GM19452 (cell line): ENCODE measurements around the gene METTL1.
"Not testable (repeated sequence)": the region's sequence is repeated elsewhere in the genome, so short reads cannot be mapped to it uniquely, and the experiment has no call there.

Experiments
- ATAC-seq: cut with Tn5 transposase; IDR thresholded peaks from one replicate; pipeline ENCODE4 v1.9.1; 2021; ENCODE audit not compliant: unreplicated experiment

Gene METTL1

DNA sequence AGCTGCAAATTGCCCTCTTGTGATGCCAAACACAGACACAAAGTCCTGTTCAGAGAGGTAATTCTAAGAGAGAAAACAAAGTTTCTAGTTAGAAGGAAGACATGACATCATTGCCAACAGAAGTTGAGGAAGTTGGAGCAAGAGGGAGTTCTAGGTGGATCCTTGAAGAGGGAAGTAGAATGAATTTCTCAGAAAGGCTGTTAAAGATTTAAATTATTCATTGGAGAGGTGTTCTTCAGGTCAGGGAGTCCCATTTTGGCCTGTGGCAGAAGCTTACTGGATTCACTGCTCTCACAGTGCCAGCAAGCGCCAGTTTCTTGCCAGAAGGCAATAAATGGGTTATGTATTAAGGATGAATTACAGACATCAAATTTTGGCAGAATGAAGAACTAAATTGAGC, 26.0 kb upstream of the METTL1 start:
- no peak for ATAC-seq

DNA sequence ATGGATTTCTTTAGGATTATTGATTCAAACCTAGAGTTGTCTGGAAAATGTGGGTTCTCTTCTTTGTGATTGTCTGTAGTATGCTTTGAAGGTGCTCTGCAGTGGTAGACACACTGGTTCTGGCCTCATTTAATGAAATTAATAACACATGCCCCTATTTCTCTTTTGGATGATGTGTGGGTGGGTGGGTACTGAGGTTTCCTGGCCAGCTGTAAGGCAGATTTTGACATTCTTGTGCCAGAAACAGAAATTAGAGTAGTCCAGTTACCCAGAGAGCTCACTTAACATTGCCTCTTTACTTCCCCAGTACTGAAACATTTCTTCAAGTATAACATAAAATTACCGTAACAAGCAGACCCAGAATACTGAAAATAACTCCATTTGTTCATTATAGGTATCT, 25.1 kb upstream of the METTL1 start:
- no peak for ATAC-seq

DNA sequence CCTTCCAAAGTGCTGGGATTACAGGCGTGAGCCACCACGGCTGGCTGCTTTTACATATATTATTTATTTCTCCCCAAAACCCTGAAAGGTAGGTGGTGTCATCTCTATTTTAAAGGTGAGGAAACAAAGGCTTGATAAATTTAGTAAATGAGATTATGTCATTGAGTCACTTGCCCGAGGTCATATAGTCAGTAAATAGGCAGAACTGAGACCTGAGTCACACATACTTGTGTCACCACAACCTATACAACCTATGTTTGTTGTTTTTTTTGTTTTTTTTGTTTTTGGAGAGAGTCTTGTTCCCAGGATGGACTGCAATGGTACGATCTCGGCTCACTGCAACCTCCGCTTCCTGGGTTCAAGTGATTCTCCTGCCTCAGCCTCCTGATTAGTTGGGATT, 23.4 kb upstream of the METTL1 start:
- ATAC-seq = no peak

DNA sequence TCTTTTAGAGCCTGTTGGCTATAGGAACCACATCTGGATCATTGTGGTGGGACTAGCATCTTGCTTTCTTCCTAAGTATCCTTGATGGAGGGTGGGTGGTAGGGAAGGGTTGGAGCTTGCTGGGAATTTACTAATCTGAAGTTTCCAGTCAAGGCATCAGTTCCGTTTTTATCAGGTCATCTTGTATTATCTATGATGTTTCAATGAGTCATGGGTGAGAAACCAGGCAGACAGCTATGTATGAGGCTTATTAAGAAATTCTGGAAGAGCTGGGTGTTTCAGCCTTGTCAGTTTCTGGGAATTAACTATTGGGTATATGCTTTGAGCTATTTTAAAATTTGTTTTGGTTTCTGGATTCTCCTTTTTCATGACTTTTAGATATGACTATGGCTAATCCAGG, 22.0 kb upstream of the METTL1 start:
- ATAC-seq = no peak

DNA sequence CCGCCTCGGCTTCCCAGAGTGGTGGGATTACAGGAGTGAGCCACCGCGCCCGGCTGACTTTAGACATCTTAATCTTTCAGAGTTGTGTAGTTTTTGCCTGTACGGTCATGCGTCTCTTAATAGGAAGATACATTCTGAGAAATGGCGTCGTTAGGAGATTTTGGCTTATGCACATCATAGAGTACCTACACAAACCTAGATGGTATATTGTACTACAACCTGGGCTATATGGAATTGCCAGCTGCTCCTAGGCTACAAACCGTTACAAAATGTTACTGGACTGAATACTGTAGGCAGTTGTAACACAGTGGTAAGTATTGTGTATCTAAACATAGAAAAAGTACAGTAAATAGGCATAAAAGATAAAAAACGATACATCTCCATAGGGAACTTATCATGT, 12.0 kb upstream of the METTL1 start:
- no peak for ATAC-seq

- ATAC-seq = no peak
Observed at GRCh38 chr12:57783466-57783801, 11.5 kb upstream of the METTL1 start.

DNA sequence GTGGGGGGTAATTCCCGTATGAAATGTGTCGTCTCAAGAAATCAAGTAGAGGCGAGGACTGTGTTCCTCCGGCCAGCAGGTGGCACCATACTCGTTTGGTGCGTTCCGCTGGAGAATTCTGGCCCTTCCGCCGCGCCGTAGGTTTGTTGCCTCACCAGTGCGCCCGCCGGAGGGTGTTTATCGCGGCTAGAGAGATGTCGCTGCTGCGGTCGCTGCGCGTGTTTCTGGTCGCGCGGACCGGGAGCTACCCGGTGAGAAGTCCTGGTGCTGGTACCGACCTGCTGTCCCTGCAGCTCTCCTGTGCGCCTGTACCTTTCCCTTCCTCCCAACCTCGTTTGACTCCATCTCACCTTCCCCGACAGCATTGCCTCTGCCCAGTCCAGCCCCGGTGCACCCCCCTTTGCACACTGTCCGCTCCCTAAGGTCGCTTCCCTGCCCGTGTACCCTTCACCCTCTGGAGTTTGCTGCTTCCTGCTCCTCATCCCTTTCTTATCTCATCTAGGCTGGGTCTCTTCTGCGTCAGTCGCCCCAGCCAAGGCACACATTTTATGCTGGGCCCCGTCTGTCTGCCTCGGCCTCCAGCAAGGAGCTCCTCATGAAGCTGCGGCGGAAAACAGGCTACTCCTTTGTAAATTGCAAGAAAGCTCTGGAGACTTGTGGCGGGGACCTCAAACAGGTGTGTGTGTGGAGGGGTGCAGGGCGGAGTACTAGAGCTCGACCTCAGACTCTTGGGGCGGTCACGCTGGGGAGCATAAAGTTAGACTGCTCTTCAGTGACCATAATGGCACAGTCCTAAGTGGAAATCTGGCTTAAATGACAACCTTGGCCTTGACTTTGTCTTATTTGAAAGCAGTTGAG, 10.9 kb upstream of the METTL1 start, which contains the start of gene TSFM:
Gene TSFM, plus strand, starts transcription at position 180 of the 858 bp plus-strand sequence. Its CDS starts 15 bp downstream, at position 195.
- ATAC-seq = peak; percentile 82

- ATAC-seq = no peak
Observed at GRCh38 chr12:57782243-57782607, 10.3 kb upstream of the METTL1 start.

- ATAC-seq = no peak
Observed at GRCh38 chr12:57781801-57782200, 9.9 kb upstream of the METTL1 start.

GRCh38 chr12:57781244-57781643, 9.3 kb upstream of the METTL1 start:
- ATAC-seq = no peak

DNA sequence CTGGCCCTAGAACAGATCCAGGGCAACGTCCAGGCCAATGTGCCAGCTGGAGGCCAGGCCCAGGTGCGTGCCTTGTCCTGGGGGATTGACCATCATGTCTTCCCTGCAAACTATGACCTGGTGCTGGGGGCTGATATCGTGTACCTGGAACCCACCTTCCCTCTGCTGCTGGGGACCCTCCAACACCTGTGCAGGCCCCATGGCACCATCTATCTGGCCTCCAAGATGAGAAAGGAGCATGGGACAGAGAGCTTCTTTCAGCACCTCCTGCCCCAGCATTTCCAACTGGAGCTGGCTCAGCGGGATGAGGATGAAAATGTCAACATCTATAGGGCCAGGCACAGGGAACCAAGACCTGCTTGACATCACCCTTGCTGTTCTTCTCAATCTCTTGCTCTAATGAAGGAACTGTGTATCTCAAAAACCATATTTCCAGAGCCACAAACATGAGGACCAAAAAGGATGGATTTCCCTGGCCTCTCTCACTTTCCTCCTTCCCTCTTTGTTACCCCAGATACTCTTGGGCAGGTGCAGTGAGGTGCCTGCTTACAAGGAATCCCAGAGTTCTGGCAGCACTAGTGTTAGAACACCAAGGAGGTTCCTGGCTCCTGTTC, 8.5 kb upstream of the METTL1 start:
- ATAC-seq = no peak

DNA sequence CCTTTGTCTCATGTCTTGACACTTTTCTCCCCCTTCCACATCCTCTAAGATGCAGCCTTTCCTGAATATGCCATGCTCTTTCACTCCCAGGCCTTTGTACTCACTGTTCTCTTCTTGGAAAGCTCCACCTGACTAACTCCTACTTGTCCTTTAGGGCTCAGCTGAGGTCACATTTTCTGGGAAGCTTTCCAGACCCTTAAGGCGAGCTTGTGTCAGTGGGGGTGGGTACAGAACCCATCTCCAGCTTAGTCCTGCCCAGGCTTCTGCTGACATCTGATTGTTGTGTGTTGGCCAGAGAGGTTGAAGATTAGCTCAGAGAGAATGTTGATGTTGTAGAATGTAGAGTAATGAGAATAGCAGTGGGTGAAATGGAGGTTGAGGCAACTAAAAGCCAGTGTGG, 7.8 kb upstream of the METTL1 start:
- ATAC-seq = no peak

DNA sequence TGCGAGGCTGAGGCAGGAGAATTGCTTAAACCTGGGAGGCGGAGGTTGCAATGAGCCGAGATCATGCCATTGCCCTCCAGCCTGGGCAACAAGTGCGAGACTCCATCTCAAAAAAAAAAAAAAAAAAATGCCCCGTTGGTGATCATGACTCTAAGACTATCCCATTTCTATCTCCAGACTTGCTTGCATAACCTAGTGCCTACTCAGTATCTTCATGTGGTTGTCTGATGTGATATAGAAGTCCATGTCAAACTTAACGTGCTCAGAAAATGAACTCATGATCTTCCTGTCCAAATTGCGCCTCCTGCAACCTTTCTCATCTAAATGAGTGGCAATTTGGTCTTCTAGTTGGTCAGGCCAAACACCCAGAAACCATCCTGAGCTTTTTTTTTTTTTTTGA, 6.0 kb upstream of the METTL1 start:
- ATAC-seq = no peak

DNA sequence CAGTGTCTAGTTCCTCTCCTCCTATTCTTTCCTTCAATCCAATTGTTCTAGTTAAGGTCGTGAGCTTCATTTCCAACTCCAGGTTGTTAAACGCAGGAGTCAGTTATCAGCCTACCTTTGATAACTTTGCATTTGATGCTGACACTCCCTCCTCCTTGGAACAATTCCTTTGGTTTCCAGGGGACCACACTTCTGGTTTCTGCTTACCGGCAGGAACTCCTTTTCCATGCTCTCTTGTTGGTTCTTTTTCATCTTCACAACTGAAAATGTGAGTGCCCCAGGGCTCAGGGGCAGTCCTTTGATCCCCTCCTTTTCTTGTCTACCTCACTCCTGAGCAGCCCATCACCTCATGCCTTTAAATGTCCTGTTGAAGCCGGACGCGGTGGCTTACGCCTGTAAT, 5.5 kb upstream of the METTL1 start:
- no peak for ATAC-seq

- ATAC-seq = no peak
Observed at GRCh38 chr12:57776247-57776587, 4.3 kb upstream of the METTL1 start.

- ATAC-seq = no peak
Observed at GRCh38 chr12:57775563-57776246, 3.8 kb upstream of the METTL1 start.

- ATAC-seq = no peak
Observed at GRCh38 chr12:57775044-57775443, 3.1 kb upstream of the METTL1 start.

DNA sequence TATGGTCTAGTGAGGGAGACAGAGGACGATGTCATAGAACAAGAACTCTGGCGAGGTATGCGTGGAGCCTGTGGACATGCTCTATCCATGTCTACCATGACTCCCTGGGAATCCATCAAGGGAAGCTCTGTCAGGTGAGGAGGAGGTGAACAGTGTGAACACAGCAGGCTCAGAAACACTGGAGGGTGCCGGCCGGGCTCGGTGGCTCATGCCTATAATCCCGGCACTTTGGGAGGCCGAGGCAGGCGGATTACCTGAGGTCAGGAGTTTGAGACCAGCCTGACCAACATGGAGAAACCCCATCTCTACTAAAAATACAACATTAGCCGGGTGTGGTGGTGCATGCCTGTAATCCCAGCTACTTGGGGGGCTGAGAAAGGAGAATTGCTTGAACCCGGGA, 2.7 kb upstream of the METTL1 start:
- ATAC-seq = not testable (repeated sequence)

- peak; percentile 32 for ATAC-seq
Observed at GRCh38 chr12:57772429-57773322, 771 bp upstream of the METTL1 start, which contains the start of gene EEF1AKMT3. TSS of gene EEF1AKMT3 (plus strand) at chr12:57772614. CDS start at chr12:57772725, 111 bp downstream.

- ATAC-seq = peak; percentile 72
Observed at GRCh38 chr12:57771236-57771872, 551 bp downstream of the METTL1 start.

GRCh38 chr12:57770734-57771133, 1.2 kb downstream of the METTL1 start:
- ATAC-seq = no peak
